Right lung (tissue), 5 donors: ENCODE data around the gene CDC20. TPM values are rescaled to one million over a fixed set of nuclear protein-coding genes. Genes with fewer than 3 reads are reported as not detected.

Experiments used
- polyA plus RNA-seq, 5 donors: library from polyadenylated mRNA; unstranded; fragments of 120-200 nt; gene quantifications; one replicate each; pipeline versions ENCODE4 v1.2.1 to v1.2.3, GENCODE V29; 2013; ENCODE audit warnings: inconsistent platforms in 1 of 5, low replicate concordance in 1 of 5; ENCODE audit not compliant: insufficient read length in 5 of 5, insufficient read depth in 1 of 5

The CDC20 gene
- polyA plus RNA-seq, 5 donors, result 30.4 to 57.8 (median 36.9) TPM

Other genes starting within 250 kb of the CDC20 start
- 10 to 100 TPM; 42.0 to 54.9 (median 54.2) TPM for gene EBNA1BP2, start 186.7 kb upstream of the CDC20 start, polyA plus RNA-seq
- gene CFAP57, start 186.7 kb upstream of the CDC20 start, polyA plus RNA-seq, result 1 to 10 TPM; 1.7 to 5.9 (median 4.3) TPM
- 10 to 100 TPM; 35.9 to 52.2 (median 47.4) TPM for gene TMEM125, start 89.0 kb upstream of the CDC20 start, polyA plus RNA-seq
- gene C1orf210, start 73.4 kb upstream of the CDC20 start, polyA plus RNA-seq, result 10 to 100 TPM in 2 of 5 donors, 1 to 10 TPM in 3; 9.4 to 11.3 (median 9.9) TPM
- gene TIE1, start 58.0 kb upstream of the CDC20 start, polyA plus RNA-seq, result 10 to 100 TPM; 74.8 to 99.7 (median 89.7) TPM
- 1 to 10 TPM in 2 of 5 donors, under 1 TPM in 3; 0.86 to 1.7 (median 0.99) TPM for gene MPL, start 21.2 kb upstream of the CDC20 start, polyA plus RNA-seq
- 10 to 100 TPM; 74.6 to 88.6 (median 77.1) TPM for gene ELOVL1, start 9.0 kb downstream of the CDC20 start, polyA plus RNA-seq
- 10 to 100 TPM; 36.1 to 39.9 (median 38.7) TPM for gene MED8, start 30.8 kb downstream of the CDC20 start, polyA plus RNA-seq
- gene SZT2, start 30.9 kb downstream of the CDC20 start, polyA plus RNA-seq, result 10 to 100 TPM; 22.5 to 31.0 (median 26.4) TPM
- gene HYI, start 95.0 kb downstream of the CDC20 start, polyA plus RNA-seq, result 10 to 100 TPM; 43.8 to 55.9 (median 47.0) TPM
- gene PTPRF, start 171.9 kb downstream of the CDC20 start, polyA plus RNA-seq, result 100 to 1,000 TPM; 138 to 245 (median 157) TPM